SK-N-SH (cell line): ENCODE data around the gene CHD6.

Source experiments
- CHD2 ChIP-seq: fragments of 150-350 bp; IDR thresholded peaks from 2 replicates; pipeline ENCODE4 v1.6.1; 2018; ENCODE audit warnings: low read length; ENCODE audit not compliant: partially characterized antibody
- ELF1 ChIP-seq: IDR thresholded peaks from 2 replicates; pipeline ENCODE4 v1.4.0; 2012
- GATA2 ChIP-seq: sonication (generic); formaldehyde crosslinking; IDR thresholded peaks from 2 replicates; pipeline ENCODE4 v1.5.0; 2020; ENCODE audit warnings: mild to moderate bottlenecking, missing genetic modification reagents
- NFIC ChIP-seq: IDR thresholded peaks from 2 replicates; pipeline ENCODE4 v1.4.0; 2012; ENCODE audit warnings: borderline replicate concordance
- PBX3 ChIP-seq: IDR thresholded peaks from 2 replicates; pipeline ENCODE4; 2012
- REST ChIP-seq: IDR thresholded peaks from 2 replicates; pipeline ENCODE4 v1.6.1; 2012; ENCODE audit warnings: mild to moderate bottlenecking, low read depth, low read length, moderate library complexity
- RXRA ChIP-seq: IDR thresholded peaks from 2 replicates; pipeline ENCODE4 v1.4.0; 2012; ENCODE audit warnings: low read depth, mild to moderate bottlenecking, borderline replicate concordance
- SIN3A ChIP-seq: IDR thresholded peaks from 2 replicates; pipeline ENCODE4 v1.6.1; 2012; ENCODE audit warnings: low read depth, mild to moderate bottlenecking, low read length, moderate library complexity, borderline replicate concordance
- SMC3 ChIP-seq: IDR thresholded peaks from 2 replicates; pipeline ENCODE4 v1.6.1; 2012; ENCODE audit warnings: low read depth, low read length, improper control_type of control experiment
- USF2 ChIP-seq: fragments of 150-350 bp; IDR thresholded peaks from 2 replicates; pipeline ENCODE4 v1.6.1; 2017; ENCODE audit warnings: antibody characterized with exemption, low read length, low read depth, borderline replicate concordance
- YY1 ChIP-seq: IDR thresholded peaks from 2 replicates; pipeline ENCODE4 v1.4.0; 2012; ENCODE audit warnings: low read depth, mild to moderate bottlenecking
- ZBTB33 ChIP-seq: IDR thresholded peaks from 2 replicates; pipeline ENCODE4 v1.4.0; 2012; ENCODE audit warnings: low read depth, borderline replicate concordance
- TF ChIP-seq, protein P1 (sequence below): fragments of 200-600 bp; sonication (generic); IDR thresholded peaks from 2 replicates; pipeline ENCODE4 v1.6.1; 2017; ENCODE audit warnings: antibody characterized with exemption, mild to moderate bottlenecking, moderate library complexity

GRCh38 chr20:41425180-41425884 lies 192.8 kb downstream of the CHD6 start:
- TF ChIP-seq, protein P1, sequence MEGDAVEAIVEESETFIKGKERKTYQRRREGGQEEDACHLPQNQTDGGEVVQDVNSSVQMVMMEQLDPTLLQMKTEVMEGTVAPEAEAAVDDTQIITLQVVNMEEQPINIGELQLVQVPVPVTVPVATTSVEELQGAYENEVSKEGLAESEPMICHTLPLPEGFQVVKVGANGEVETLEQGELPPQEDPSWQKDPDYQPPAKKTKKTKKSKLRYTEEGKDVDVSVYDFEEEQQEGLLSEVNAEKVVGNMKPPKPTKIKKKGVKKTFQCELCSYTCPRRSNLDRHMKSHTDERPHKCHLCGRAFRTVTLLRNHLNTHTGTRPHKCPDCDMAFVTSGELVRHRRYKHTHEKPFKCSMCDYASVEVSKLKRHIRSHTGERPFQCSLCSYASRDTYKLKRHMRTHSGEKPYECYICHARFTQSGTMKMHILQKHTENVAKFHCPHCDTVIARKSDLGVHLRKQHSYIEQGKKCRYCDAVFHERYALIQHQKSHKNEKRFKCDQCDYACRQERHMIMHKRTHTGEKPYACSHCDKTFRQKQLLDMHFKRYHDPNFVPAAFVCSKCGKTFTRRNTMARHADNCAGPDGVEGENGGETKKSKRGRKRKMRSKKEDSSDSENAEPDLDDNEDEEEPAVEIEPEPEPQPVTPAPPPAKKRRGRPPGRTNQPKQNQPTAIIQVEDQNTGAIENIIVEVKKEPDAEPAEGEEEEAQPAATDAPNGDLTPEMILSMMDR: no peak
- no peak for TF ChIP-seq PBX3
- no peak for TF ChIP-seq RXRA
- no peak for TF ChIP-seq GATA2 (CRISPR knock-in tag)
- no peak for TF ChIP-seq SMC3
- TF ChIP-seq YY1: no peak
- TF ChIP-seq REST: no peak
- no peak for TF ChIP-seq ZBTB33
- TF ChIP-seq ELF1: no peak
- TF ChIP-seq SIN3A: no peak
- no peak for TF ChIP-seq CHD2
- TF ChIP-seq NFIC: no peak
- no peak for TF ChIP-seq USF2
